HCT116 (cell line): ENCODE results near the gene NOTCH4. TPM values are rescaled to one million over a fixed set of nuclear protein-coding genes. Genes with fewer than 3 reads are reported as not detected.
A peak's percentile ranks its signal among the peaks of the same experiment; 100 is the strongest.

ENCODE experiments used
- ATAC-seq: fragments of 200-7000 bp; cut with Tn5 transposase; 2 replicates; pipeline ENCODE4 v1.9.1; 2020; ENCODE audit warnings: mild to moderate bottlenecking, moderate library complexity
- BruUV-seq: library from RNA; stranded (reverse); fragments of 400-500 nt; replicated peaks from 2 replicates; lab custom pipeline; 2021; lab: Mats Ljungman, UMichigan
- CTCF ChIA-PET: fragments of 300-600 bp; sonication (Branson Sonifier 250); formaldehyde crosslinking; loops from one replicate; lab custom pipeline; 2021; ENCODE audit warnings: antibody characterized with exemption; lab: Charles Lee
- POLR2A ChIA-PET: fragments of 300-600, 350-600 bp; sonication (Branson Sonifier 250); formaldehyde crosslinking; loops from one replicate; lab custom pipeline; 2021; ENCODE audit warnings: antibody characterized with exemption; lab: Charles Lee
- RAD21 ChIA-PET, 2 experiments: fragments of 300-600 bp; sonication (Branson Sonifier 250); formaldehyde crosslinking; loops; one replicate each; lab custom pipeline; 2023; ENCODE audit warnings: low total read pairs in 2 of 2; ENCODE audit not compliant: uncharacterized antibody in 2 of 2, unreplicated experiment in 2 of 2, low non-redundant PET in 1 of 2; lab: Charles Lee
- DNase-seq: peaks from one replicate; pipeline ENCODE4 v3.0.0-alpha.2; 2010; ENCODE audit warnings: low read depth, low spot score
- H2AFZ ChIP-seq: fragments of 200-600 bp; shearing (Covaris generic), sonication (generic); 2 replicates; pipeline ENCODE4 v1.6.1; 2017; ENCODE audit warnings: low read depth, mixed run types, mixed read lengths, antibody characterized with exemption, low read length; ENCODE audit not compliant: poor library complexity, severe bottlenecking
- H3K27ac ChIP-seq: 2 replicates; pipeline ENCODE4 v1.5.1; 2012; ENCODE audit warnings: low read depth, low read length
- H3K27me3 ChIP-seq: fragments of 200-600 bp; sonication (generic); 2 replicates; pipeline ENCODE4 v1.6.1; 2016; ENCODE audit warnings: mixed run types, low read length, mixed read lengths; ENCODE audit not compliant: insufficient read depth
- H3K36me3 ChIP-seq, 2 experiments: fragments of 200-500 bp in 1 of 2; fragments of 200-600 bp in 1 of 2; sonication (Bioruptor generic) in 1 of 2; sonication (generic) in 1 of 2; 2 replicates each; pipeline versions ENCODE4 v1.5.1 to v1.6.1; 2014 to 2016; ENCODE audit warnings: low read length in 2 of 2, inconsistent platforms in 1 of 2, mixed read lengths in 1 of 2, mixed run types in 1 of 2; ENCODE audit not compliant: insufficient read depth in 2 of 2, control insufficient read depth in 1 of 2
- H3K4me1 ChIP-seq, 2 experiments: fragments of 200-600 bp in 1 of 2; sonication (generic) in 1 of 2; 2 replicates each; pipeline versions ENCODE4 v1.5.1 to v1.6.1; 2012 to 2017; ENCODE audit warnings: low read length in 2 of 2, inconsistent platforms in 1 of 2, mild to moderate bottlenecking in 1 of 2, mixed read lengths in 1 of 2, mixed run types in 1 of 2, moderate library complexity in 1 of 2; ENCODE audit not compliant: insufficient read depth in 2 of 2, control insufficient read depth in 1 of 2
- H3K4me2 ChIP-seq: fragments of 200-600 bp; sonication (generic); 2 replicates; pipeline ENCODE4 v1.6.1; 2017; ENCODE audit warnings: mixed run types, low read length, mixed read lengths
- H3K4me3 ChIP-seq, 2 experiments: fragments of 200-600 bp in 1 of 2; sonication (generic) in 1 of 2; replicated peaks in 1 of 2; 2 replicates each; pipeline ENCODE4 v1.5.1; 2011 to 2016; ENCODE audit warnings: low read length in 2 of 2, control low read depth in 1 of 2, low read depth in 1 of 2, mild to moderate bottlenecking in 1 of 2, mixed read lengths in 1 of 2, mixed run types in 1 of 2
- H3K79me2 ChIP-seq: fragments of 200-600 bp; sonication (generic); 2 replicates; pipeline ENCODE4 v1.6.1; 2017; ENCODE audit warnings: mild to moderate bottlenecking, mixed run types, low read length, moderate library complexity, mixed read lengths; ENCODE audit not compliant: insufficient read depth
- H3K9ac ChIP-seq: fragments of 200-600 bp; sonication (generic); 2 replicates; pipeline ENCODE4 v1.6.1; 2016; ENCODE audit warnings: low read length, mixed read lengths
- H3K9me2 ChIP-seq: fragments of 200-600 bp; sonication (generic), shearing (Covaris generic); 2 replicates; pipeline ENCODE4 v1.6.1; 2017; ENCODE audit warnings: mixed run types, mild to moderate bottlenecking, moderate library complexity; ENCODE audit not compliant: insufficient read depth
- H3K9me3 ChIP-seq, 2 experiments: fragments of 200-500 bp in 1 of 2; fragments of 200-600 bp in 1 of 2; sonication (Bioruptor generic) in 1 of 2; sonication (generic) in 1 of 2; 2 replicates each; pipeline ENCODE4 v1.6.1; 2014 to 2017; ENCODE audit warnings: low read length in 2 of 2, mixed read lengths in 2 of 2, inconsistent platforms in 1 of 2, low read depth in 1 of 2, mild to moderate bottlenecking in 1 of 2, mixed run types in 1 of 2, moderate library complexity in 1 of 2; ENCODE audit not compliant: control insufficient read depth in 1 of 2, insufficient read depth in 1 of 2
- H4K20me1 ChIP-seq: fragments of 200-600 bp; sonication (generic), shearing (Covaris generic); 2 replicates; pipeline ENCODE4 v1.6.1; 2017; ENCODE audit warnings: mixed run types, mild to moderate bottlenecking, moderate library complexity; ENCODE audit not compliant: insufficient read depth
- EGR1 ChIP-seq: IDR thresholded peaks from 2 replicates; pipeline ENCODE4 v1.6.1; 2012; ENCODE audit warnings: low read depth
- EZH2 ChIP-seq: fragments of 200-600 bp; sonication (generic); IDR thresholded peaks from 2 replicates; pipeline ENCODE4 v1.6.1; 2017; ENCODE audit warnings: antibody characterized with exemption, mixed run types
- POLR2A ChIP-seq: IDR thresholded peaks from 2 replicates; pipeline ENCODE4 v1.7.0; 2011; ENCODE audit warnings: borderline replicate concordance; ENCODE audit not compliant: insufficient read depth, insufficient read length; ENCODE audit errors: extremely low read depth
- ZFX ChIP-seq: fragments of 450-650 bp; IDR thresholded peaks from 2 replicates; pipeline ENCODE4 v1.6.1; 2017
- ZNF274 ChIP-seq: fragments of 200-500 bp; sonication (Bioruptor generic); IDR thresholded peaks from 2 replicates; pipeline ENCODE4 v1.6.1; 2014; ENCODE audit warnings: mild to moderate bottlenecking, low read depth, low read length, inconsistent platforms
- intact Hi-C: fragments of 100-400 bp; cut with micrococcal nuclease; formaldehyde crosslinking; loops from 2 replicates; pipeline ENCODE4 v1.10.0; 2022
- total RNA-seq: library from RNA; stranded (reverse); gene quantifications from one replicate; pipeline ENCODE4 v1.2.1, GENCODE V29; 2021; ENCODE audit not compliant: unreplicated experiment
- TF ChIP-seq, protein P1 (sequence below): IDR thresholded peaks from 2 replicates; pipeline ENCODE4 v1.6.1; 2012
- TF ChIP-seq, protein P2 (sequence below), 3 experiments: fragments of 200-600 bp in 1 of 3; sonication (generic) in 1 of 3; IDR thresholded peaks in 2 of 3; conservative IDR thresholded peaks in 1 of 3; 2 replicates each; pipeline ENCODE4 v1.5.1; 2012 to 2017; ENCODE audit warnings: low read depth in 2 of 3, low read length in 2 of 3, antibody characterized with exemption in 1 of 3, borderline replicate concordance in 1 of 3, control low read depth in 1 of 3, mild to moderate bottlenecking in 1 of 3, mixed read lengths in 1 of 3, mixed run types in 1 of 3, moderate library complexity in 1 of 3; ENCODE audit not compliant: insufficient read depth in 1 of 3

Gene NOTCH4
- total RNA-seq, 1 experiment from 2014 or later, result 0.81 TPM

DNA sequence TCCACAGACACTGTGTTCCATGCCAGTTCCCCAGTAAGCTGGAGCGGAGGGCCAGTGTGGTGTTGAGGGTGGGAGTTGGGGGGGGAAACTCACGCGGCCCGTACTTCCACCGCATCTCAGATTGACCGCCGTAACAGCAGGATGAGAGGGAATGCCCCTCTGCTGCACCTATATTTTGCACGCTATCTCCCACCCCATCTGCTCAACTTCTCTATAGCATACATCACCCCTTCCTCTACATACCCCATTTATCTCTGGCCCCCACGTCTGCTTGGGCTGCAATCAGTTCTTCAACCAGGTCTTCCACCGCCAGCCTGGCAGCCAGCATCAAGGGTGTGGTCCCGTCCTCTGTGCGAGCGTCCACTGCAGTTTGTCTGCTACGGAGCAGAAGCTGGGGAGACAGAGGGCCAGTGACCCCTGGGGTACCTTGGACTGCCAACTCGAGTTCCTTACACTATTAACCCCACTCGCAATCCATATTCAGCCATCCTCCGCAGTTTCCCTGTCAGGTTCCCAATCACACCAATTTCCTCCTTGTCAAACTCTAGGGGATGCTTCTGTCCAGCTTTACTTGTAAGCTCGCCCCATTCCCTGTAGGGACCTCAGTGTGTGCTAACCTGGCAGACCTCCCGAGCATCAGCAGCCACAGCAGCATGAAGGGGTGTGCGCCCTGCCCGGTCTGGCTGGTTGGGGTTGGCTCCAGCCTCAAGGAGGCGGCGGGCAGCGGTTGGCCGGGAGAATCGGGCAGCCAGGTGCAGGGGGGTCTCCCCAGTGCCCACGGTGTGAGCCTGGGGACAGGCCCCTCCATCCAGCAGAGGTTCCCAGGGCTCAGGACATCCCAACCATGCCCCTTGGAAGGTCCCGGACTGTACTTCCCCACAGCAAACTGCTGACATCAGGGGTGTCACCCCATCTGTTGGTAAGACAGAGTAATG, 26.9 kb downstream of the NOTCH4 start:
- POLR2A ChIA-PET, result no interaction called here
- Histone ChIP-seq H3K4me2 (peak overlapping the region; percentile 89), H3K79me2 (no peaks in the 10 kb centered on the region), H3K4me3 (peak overlapping the region; percentile 70 to 76), H3K9ac (peak overlapping the region; percentile 97), H3K9me2 (no peaks in the 10 kb centered on the region), H3K9me3 (no peaks in the 10 kb centered on the region), H3K4me1 (peaks cover 21 to 45% of the 10 kb centered on the region in 2 experiments), H2AFZ (no peak overlapping the region), H3K36me3 (no peaks in the 10 kb centered on the region), H4K20me1 (no peaks in the 10 kb centered on the region), H3K27me3 (no peaks in the 10 kb centered on the region), H3K27ac (peak overlapping the region; percentile 99)
- no TSS peak for BruUV-seq
- DNase-seq (no peak), ATAC-seq (no peak)
- RAD21 ChIA-PET, result no interaction called here
- CTCF ChIA-PET, result interaction anchor here (0.8 kb wide), 1 partner anchor 149 kb away, joined by 3 read pairs; no protein-coding TSS in a partner anchor
- intact Hi-C loops, result loop anchor here (1.0 kb wide), 1 partner anchor 67 kb away; the partner anchor contains the start of gene FKBPL
- TF ChIP-seq ZNF274 (no peak), ZFX (no peak), EGR1 (no peak), EZH2 (no peak), POLR2A (no peak)
- TF ChIP-seq, protein P1, sequence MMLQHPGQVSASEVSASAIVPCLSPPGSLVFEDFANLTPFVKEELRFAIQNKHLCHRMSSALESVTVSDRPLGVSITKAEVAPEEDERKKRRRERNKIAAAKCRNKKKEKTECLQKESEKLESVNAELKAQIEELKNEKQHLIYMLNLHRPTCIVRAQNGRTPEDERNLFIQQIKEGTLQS, result no peak
- TF ChIP-seq, protein P2, sequence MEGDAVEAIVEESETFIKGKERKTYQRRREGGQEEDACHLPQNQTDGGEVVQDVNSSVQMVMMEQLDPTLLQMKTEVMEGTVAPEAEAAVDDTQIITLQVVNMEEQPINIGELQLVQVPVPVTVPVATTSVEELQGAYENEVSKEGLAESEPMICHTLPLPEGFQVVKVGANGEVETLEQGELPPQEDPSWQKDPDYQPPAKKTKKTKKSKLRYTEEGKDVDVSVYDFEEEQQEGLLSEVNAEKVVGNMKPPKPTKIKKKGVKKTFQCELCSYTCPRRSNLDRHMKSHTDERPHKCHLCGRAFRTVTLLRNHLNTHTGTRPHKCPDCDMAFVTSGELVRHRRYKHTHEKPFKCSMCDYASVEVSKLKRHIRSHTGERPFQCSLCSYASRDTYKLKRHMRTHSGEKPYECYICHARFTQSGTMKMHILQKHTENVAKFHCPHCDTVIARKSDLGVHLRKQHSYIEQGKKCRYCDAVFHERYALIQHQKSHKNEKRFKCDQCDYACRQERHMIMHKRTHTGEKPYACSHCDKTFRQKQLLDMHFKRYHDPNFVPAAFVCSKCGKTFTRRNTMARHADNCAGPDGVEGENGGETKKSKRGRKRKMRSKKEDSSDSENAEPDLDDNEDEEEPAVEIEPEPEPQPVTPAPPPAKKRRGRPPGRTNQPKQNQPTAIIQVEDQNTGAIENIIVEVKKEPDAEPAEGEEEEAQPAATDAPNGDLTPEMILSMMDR (IDR thresholded peaks at IDR 0.05 in 2 of 3, conservative IDR thresholded peaks at IDR 0.05 in 1 of 3; ENCODE audit: borderline replicate concordance in 1 of 3, insufficient read depth in 1 of 3, low read depth in 2 of 3, low read length in 2 of 3), result 0 out of 6 replicates have a peak, but pooled peaks of 1 of the 3 experiments have one; percentile 4
